SU-DHL-6 (cell line): Measurements from ENCODE around the gene CNNM1.

Source experiments
- CTCF ChIP-seq: fragments of 200-600 bp; sonication (generic); IDR thresholded peaks from one replicate; pipeline ENCODE4 v1.5.1; 2017; ENCODE audit warnings: antibody characterized with exemption, mild to moderate bottlenecking, low read length, moderate library complexity; ENCODE audit not compliant: insufficient read depth, poor library complexity, severe bottlenecking
- EZH2phosphoT487 ChIP-seq: fragments of 200-600 bp; sonication (generic), shearing (Covaris generic); conservative IDR thresholded peaks from 2 replicates; pipeline ENCODE4 v1.6.1; 2018; ENCODE audit warnings: mild to moderate bottlenecking, antibody characterized with exemption, low read length, moderate library complexity, mixed read lengths

- TF ChIP-seq CTCF (no peak), EZH2phosphoT487 (no peak)
Observed at GRCh38 chr10:99328579-99329303, 415 bp upstream of the CNNM1 start.
